NCI-H2107 (cell line): ENCODE results near the gene PCDH1.

Source experiments
- DNase-seq: peaks from one replicate; lab custom pipeline; 2025; lab: John Stamatoyannopoulos, UW

Gene PCDH1

DNA sequence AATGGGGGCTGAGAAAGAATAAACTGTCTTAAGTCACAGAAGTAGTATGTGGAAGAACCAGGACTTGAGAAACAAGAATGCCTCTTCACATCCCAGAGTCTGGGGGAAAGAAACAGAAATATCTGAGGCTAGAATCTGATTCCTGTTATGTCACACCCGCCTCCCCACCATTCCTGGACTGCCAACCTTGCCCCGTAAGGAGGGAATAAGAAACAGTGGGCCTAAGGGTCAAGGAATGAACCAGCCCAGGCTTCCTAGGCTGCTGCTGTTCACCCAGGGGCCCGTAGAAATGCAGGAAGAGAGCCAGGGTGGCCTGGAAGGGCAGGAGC is 4.3 kb downstream of the PCDH1 start:
- DNase-seq = no peak

DNA sequence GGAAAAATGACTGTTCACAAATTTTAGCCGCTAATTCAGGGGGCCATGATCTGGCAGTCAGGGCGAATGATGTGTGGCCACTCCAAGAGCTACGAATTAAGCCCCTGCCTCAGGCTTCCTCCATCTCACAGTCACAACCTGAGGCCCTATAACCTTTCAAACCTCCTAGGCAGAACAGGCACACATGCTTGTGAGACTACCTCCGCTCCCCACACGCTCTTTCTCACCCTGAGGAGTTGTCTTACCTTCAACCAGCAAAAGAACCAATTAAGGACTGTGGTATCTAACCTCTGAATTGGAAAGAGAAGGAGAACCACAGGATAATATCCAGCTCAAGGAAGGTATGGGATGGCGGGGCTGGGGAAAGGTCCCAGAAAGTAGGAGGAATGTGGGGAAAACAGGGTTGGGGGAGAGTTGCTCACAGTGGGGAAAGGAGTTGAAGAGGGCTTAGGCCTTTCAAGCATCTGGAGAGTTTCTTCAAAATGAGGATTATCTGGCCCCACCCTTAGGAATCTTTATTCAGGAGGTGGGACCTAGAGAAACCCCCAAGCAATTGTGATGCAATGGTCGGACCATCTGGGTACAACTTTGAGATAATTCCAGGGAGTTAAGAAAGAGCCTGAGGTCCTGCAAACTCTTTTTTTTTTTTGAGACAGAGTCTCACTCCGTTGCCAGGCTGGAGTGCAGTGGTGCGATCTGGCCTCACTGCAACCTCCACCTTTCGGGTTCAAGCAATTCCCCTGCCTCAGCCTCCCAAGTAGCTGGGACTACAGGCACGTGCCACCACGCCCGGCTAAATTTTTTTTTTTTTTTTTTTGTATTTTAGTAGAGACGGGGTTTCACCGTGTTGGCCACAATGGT is 5.5 kb downstream of the PCDH1 start:
- no peak for DNase-seq

DNA sequence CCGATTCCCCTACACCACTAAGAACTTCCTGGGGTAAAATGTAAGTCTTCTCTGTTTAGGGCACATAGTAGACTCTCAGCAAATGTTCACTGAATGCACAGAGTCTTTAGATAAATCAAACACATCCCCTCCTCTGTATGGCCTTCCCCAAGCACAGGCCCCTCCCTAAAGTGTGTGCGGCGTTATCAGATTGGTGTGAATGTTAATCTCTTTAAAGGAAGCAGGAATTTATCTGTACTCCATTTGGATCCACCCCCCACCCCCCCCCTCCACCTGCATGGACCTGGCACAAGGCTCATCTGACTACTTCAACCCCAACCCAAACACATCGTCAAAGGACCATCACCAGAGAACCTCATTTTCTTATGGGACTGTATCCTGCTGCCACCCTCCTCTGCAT is 6.3 kb downstream of the PCDH1 start:
- no peak for DNase-seq

DNA sequence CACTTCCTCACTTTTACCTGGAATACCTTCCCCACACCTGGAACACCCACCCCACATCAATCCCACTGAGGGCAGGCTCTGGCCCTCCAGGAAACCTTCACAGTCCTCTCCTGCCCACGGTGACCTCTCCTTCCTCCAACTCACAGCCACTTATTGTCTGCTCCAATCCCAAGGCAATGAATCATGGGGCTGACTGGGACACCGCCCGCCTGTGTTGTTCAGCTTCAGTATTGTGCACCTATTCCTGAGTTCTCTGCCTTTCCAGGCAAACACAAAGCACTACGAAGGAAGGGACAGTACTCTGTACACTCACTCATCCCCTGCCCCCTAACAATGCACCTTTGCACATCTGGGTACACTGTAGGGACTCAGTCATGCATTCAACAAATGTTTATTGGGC is 7.3 kb downstream of the PCDH1 start:
- no peak for DNase-seq

DNA sequence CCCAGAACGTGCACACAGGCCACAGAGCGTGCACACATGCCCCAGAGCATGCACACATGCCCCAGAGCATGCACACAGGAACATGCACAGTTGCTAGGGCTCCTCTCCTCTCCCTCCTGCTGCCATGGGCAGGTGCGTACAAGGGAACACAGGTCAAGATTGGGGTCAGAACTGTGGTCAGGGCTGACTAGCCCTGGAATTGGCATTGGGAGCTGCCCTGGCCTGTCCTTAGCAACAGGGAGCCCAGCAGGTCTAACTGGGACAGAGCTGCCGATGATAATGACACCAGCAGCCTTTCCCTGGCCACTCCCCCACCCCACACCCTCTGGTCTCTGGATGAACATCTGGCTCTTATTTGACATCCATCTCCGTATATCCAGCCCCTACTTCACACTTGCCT is 8.0 kb downstream of the PCDH1 start:
- no peak for DNase-seq

DNA sequence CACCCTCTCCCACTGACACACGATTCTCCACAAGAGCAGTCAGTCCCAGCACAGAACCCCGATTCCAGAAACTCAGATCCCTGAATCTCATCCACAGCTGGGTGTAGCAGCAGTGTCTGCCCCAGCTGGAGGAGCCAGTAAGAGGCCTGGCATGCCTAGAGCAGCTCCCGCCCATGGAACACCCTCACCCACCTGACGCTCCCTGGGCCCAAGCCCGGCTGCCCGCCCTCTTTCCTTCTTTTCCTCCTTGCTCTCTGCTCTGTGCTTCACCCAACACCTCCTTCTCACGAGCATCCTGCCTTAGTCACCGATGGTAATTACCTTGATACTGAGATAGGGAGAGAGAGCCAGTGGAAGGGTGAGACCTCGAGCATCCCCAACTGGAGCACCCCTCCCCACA is 8.7 kb downstream of the PCDH1 start:
- DNase-seq = no peak

DNA sequence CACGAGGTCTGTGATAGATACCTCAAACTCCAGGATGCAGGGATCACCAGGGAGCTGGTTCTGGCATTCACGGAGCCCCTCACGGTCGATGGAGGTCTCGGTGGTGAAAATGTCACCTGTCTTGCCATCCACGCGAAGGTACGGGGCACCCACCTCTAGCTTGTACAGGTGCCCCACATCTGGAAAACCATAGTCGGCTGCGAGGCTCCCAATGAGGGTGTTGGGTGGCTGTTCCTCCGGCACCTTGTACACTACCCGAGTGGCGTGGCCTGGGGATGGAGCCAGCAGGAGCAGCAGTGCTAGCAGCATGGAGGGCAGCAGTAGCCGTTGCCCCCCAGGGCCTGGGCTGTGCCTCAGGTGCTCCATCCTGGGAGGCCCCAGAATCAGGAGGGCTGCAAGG is 9.2 kb downstream of the PCDH1 start:
- DNase-seq = no peak

DNA sequence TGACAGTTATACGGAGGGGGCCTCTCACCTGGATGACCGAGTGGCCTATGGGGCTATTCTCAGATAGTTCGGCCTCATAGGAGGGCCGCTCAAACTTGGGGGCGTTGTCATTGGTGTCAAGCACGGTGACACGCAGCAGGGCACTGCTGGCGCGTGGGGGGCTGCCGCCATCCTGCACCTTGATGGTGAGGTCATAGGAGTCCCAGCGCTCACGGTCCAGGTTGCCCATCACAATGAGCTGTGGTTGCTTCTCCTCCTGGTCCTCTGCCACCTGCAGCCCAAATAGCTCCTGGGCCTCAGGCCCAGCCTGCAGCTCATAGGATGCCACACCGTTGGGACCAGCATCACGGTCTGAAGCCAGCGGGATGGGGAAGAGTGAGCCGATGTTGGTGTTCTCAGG is 9.7 kb downstream of the PCDH1 start:
- no peak for DNase-seq

DNA sequence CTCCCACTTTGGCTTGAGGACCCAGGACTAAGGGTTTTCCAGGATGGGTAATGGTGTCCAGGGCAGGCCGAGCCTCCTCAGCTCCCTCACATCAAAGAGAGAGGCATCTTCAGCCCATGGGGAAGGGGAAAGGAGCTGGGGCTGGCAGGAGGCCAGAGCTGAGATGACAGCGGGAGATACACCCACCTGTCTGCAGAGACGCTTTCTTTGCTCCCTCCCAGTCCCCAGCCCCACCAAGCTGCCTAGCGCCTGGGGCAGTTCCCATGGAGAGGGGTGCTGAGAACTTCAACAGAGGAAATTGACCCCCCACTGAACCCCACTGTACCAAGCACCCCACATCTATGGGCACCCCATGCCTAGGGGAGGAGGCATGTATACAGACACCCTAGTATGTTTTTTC is 10.6 kb downstream of the PCDH1 start:
- DNase-seq = no peak

DNA sequence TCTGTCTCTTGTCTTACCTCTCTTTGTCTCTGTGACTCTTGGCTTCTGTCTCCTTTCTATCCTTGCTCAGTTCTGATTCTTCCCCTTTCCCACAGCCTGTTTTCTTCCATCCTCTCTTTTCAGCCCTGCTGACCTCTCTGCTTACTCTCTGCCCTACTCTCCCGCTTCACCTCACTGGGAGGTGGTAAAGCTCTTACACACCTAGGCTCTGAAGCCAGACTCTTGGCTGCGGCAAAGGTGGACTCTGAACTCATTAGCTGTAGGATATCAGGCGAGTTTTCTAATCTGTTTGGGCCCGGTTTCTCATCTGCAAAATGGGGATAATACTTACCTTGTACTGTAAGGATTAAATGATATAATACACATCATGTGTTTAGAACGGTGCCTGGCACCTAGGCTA is 11.1 kb downstream of the PCDH1 start:
- no peak for DNase-seq

DNA sequence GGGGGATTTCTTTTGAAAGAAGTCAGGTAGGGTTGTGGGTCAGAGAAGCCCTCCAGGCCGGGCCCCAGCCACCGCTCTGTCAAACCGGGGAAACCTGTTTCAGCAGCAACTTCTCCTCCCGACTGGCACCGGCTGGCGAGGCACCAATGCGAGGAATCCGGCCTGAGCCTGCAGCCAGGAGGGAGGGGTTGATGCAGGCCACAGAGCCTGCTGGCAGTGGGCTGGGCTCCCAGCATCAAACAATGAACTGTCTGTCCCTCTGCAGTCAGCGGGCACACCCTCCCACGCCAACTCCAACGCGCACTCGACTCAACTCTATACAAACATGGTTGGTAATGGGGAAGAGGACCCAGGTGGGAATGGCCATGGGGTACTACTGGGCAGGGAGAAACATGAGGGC is 12.1 kb downstream of the PCDH1 start:
- DNase-seq = no peak

DNA sequence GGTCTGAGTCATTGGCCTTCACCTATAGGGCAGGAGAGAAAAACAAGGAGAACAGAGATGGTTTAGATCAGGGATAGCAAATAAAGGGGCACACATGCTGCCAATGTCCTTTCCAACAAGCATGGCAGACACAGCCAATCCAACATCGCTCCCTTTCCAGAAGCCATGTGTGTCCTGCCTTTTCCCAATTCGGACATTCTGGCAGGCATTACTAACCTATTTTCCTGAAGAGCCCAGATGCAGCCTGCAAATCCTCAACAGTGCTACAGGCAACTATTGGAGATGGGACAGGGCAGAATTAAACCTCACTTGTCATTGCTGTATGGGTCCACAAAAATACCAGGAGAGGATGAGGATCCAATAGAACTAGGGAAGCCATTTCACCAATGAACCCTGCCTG is 12.8 kb downstream of the PCDH1 start:
- no peak for DNase-seq

DNA sequence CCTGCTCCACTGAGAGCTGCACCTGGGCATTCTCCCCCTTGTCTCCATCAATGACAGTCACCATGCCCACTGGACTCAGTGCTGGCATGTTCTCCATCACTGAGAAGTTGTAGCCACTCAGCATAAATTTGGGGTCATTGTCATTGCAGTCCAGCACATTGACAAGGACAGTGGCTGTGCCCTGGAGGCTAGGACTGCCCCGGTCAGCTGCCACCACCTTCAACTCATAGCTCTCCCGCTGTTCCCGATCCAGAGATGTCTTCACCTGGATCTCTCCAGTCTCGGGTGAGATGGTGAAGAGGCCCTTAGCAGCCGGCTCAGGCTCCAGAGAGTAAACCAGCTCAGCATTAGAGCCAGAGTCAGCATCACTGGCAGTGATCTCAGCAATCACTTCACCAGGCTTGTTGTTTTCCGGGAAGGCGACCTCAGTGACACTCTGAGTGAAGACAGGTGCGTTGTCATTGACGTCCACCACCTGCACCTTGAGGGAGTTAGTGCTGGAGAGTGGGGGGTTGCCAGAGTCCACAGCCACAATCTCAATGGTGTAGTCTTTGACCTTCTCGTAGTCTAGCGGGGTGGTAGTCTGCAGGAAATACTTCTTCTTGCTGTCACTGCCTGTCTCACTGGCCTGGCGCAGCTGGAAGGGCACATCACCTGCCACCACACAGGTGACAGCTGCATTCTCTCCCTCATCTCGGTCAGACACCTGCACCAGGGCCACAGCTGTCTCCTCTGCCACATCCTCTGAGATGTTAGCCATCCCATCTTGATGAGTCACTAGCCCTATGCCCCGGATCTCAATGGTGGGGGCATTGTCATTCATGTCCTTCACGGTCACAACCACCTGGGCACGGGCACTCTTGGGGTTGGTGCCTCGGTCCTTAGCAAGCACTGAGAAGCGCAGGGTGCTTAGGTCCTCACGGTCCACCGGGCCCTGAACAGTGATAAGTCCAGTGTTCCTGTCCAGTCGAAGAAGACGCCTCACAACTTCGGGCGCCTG is 13.5 kb downstream of the PCDH1 start:
- no peak for DNase-seq

DNA sequence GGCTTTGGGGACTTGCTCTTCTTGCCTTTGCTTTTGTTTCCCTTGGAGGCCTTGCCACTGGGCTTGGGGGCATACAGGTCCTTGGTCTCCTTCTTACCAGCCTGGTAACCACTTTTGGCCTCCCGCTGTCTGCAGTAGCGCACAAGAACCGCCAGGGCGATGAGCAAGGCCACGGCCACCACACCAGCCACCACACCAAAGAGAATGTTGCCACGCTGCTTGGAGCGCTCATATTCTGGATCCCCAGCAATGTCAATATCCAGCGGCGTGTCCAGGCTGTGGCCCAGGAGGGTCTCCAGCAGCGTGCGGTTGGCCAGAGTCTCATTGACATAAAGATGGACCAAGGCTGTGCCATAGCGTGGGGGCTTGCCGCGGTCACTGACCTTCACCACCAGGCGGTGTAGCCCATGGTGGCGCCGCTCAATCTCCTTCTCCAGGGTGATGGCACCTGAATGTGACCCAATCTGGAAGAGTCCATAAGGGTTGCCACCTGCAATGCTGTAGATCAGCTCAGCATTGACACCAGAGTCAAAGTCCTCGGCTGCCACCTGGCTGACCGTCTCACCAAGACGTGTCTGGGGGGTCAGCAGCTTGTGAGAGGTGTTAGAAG is 14.5 kb downstream of the PCDH1 start:
- no peak for DNase-seq

DNA sequence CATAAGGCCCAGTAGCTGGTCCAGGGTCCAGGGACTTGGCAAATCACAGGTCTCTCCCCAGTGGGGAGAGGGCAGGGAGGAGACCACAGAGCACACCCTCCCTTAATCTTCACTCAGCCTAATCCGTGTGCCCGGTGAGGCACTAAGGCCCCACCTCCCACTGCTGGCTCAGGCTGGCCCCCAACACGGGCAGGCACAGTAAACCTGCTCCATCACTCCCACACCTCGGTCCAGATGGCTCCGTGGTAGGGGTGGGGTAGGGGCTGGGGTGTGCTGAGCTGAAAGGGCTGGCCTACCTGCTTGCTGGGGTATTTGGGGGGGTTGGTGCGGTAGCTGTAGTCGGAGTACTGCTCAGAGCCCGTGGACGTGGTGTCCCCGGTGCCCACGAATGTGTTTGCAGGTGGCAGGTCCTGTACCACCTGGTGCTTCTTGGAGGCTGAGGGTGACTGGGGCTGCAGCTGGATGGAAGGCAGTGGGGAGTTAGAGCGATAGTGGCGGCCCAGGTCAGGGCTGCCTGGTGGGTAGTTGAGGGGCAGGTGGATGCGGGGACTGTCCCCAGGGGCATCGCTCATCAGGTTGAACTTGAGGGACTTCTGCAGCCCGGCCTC is 15.2 kb downstream of the PCDH1 start:
- no peak for DNase-seq

DNA sequence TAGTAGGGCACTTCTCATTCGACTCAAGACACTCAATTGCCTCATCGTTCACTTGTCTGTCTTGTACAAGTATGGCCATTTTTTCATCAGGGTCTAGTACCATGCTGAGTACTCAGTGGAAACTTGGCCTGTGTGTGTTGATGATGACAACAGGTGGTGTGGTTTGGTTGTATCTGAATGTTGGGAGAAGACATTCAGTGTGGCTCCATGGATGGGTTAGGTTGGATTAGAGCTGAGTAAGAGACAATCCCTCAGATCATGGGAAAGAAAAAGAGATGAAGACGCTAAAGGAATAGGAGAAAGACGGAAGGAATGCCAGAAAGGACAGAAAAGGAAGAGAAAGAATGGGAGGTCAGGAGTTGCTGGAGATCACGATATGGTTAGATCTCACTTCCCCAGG is 17.0 kb downstream of the PCDH1 start:
- DNase-seq = no peak

DNA sequence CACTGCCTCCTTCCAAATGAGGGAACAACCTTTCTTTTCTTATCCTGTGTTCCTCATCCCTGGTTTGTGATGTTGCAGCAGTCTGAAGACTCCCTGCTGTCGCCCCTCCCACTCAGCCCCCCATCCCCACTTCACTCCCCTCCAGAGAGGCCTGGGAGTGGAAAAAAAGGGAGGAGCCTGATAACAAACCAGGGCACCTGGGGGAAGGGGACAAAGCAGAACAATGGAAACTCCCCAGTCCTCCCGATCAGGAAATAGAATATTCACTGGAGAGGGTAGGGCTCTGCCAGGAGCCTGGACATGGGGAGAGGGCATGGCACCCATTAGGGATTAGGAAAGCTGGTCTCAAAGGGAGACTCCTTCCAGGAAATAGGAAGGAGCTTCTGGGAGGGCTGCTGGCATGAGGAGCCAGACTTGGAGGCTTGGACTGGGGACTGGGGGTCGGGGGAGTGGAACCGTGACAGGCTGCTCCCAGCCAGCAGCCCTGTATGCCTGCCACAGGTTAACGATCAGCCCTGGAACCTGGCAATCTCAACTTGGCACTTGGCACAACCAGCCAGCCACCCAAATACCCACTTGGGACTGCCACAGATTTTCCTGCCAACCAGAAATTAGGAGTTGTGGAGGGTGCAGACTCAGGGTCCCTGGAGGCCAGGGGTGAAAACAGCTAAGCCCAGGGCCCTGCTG is 20.0 kb downstream of the PCDH1 start:
- no peak for DNase-seq

DNA sequence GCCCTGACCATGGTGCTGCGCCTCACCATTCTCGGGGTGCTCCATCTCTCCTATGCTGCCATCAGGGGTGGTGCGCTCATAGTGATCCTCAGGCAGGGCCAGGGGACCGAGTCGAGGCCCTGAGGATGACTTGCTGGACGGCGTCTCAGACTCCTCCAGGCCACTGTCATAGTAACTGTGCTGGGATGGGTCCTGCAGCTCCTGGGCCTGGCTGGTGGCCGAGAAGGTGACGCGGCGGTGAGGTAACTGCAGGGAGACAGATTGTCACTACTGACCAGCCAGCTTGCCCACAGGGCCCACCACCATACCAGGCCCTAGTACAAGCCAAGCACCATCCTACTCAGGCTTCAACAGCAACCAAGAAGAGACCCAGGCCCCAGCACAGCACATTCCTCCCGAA is 21.0 kb downstream of the PCDH1 start:
- DNase-seq = no peak

DNA sequence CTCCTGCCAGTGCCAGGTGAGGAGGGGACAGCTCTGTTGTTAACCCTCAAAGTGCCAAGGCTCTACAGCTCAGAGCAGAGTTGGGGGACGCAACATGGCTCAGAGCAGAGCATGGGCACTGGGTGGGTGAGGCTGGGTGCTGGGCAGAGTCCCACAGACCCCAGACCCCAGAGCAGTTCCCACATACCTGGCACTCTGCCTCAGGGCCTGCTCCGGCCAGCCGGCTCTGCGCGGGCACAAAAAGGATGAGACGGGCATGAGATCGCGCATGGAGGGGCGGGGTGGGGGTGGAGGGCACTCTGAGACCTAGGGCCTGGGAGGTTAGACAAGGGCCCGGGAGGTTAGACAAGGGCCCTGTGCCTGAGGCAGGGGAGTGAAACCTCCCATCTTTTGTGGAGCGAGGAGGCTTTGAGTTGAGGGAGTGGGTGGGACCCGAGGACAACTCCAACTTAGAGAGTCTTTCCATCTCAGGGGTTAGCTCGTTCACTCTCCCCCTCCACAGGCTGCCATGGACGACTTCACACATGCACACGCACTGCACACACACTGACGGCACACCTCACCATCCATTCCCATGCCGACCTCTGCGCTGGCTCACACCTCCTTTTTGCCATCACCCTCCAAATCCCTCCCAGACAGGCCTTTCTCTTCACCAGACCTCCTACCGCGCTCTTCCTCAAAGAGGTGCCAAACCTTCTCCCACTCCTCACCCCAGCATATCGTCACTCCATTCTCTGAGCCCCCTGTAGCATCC is 22.0 kb downstream of the PCDH1 start:
- DNase-seq = no peak

DNA sequence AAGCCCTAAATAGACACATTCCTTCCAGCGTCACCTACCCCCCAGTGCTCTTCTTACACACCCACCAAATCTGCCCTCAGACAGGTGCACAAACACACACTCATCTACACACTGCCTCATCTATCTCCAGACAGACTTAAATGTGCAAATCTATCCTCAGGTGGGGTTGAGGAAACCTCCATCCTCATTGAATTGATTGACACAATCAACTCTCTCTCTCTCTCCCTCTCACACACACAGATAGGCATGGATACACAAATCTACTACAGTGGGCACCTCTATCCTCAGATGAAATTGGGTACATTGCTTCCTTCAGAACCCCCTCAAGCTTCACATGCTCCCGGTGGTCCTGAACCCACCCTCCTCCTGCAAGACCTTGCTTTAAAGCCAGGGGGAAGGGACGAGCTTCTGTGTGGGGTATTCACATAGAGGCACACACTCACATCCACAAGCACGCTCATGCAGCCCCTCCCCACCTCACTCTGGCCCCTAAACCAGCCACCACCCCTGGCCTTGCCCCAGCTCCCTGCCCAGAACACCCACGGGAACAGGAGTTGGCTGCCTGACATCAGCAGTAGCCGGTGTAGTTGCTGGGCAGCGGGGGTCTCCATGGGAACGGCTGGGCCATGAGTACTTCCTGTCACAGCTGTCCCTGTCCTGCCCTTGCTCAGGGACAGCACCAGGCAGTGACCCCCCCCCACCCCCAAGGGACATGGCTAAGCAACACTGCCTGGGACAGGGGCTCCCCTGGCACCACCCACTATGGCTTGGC is 22.8 kb downstream of the PCDH1 start:
- no peak for DNase-seq
